Measurements from ENCODE around the gene MTUS2. TPM values are rescaled to one million over a fixed set of nuclear protein-coding genes. Genes with fewer than 3 reads are reported as not detected.

Gene MTUS2
- total and polyA plus RNA-seq, 2 donors (not counting 3 experiments of a cell fraction or from before 2014, with no cell fraction given) = not detected

DNA sequence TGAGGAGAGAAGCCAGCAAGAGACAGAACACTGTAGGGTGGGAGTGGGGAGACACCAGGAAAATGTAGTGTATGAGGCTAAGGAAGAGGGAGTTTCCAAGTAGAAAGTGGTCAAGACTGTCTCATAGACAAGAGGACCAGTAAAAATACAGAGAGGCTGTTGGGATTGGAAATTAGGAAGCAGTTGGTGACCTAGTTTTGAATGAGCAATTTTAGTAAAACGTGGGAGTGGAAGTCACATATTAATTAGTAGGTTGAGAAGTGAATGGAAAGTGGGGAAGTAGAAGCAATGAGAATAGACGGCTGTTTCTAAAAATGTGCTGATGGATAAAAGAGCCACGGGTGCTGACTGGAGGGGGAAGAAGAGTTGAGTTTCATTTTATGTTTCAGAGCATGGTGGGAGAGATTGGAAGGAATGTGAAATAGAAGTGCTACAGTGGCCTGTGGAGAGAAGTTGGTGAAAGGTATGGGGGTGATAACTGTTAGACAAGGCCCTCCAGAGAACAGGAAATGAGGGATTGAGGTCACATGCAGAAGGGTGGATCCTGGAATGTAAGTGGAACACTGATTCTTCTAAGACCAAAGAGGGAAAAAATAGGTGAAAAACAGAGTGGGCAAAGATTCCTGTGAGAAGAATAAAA, 247.3 kb downstream of the MTUS2 start:
- intact Hi-C loops (cut with micrococcal nuclease) = no loop called here
- H3K27ac ChIP-seq (ENCODE audit: insufficient read depth, low read depth, low read length) = no peak overlapping the region
- H3K4me3 ChIP-seq (replicated peaks in 1 of 3; ENCODE audit: insufficient read depth in 1 of 3, low read depth in 1 of 3, low read length in 3 of 3) = no peak overlapping the region
- ChIA-PET POLR2A (no interaction called here), CTCF (no interaction called here)
- BruUV-seq (replicated peaks) = no TSS peak
- DNase-seq (ENCODE audit: low read depth, low spot score) (no peak), FAIRE-seq (no peak)
- no peak overlapping the region for H2AFZ ChIP-seq (ENCODE audit: low read depth, low read length)
- no peaks in the 10 kb centered on the region for H3K27me3 ChIP-seq (ENCODE audit: control insufficient read depth in 2 of 2, insufficient read depth in 2 of 2, low read length in 2 of 2)
- no peaks in the 10 kb centered on the region for H3K79me2 ChIP-seq (ENCODE audit: control insufficient read depth, insufficient read depth, low read length)
- H3K4me2 ChIP-seq (ENCODE audit: insufficient read depth, low read length) = no peak overlapping the region
- dilution Hi-C loops (cut with MboI; ENCODE audit: extremely low pct_ligation_motif_present, low sequenced_read_pairs) = no loop called here
- no peaks in the 10 kb centered on the region for H3K4me1 ChIP-seq (ENCODE audit: control insufficient read depth, extremely low read depth, insufficient read depth, low read length)
- no peaks in the 10 kb centered on the region for H4K20me1 ChIP-seq (replicated peaks; ENCODE audit: control insufficient read depth, extremely low read depth, insufficient read depth, low read length)
- no peak overlapping the region for H3K9ac ChIP-seq (replicated peaks; ENCODE audit: extremely low read depth, insufficient read depth, low read length)
- no peaks in the 10 kb centered on the region for H3K9me3 ChIP-seq (replicated peaks; ENCODE audit: control insufficient read depth, insufficient read depth, low read length)
- H3K9me1 ChIP-seq (replicated peaks; ENCODE audit: control insufficient read depth, extremely low read depth, insufficient read depth, low read length) = no peaks in the 10 kb centered on the region
- TF ChIP-seq EZH2 (IDR thresholded peaks at IDR 0.05; ENCODE audit: borderline replicate concordance, low read depth, low read length, severe bottlenecking) = no peak
- TF ChIP-seq JUN (IDR thresholded peaks at IDR 0.05; ENCODE audit: borderline replicate concordance, insufficient read depth, insufficient read length, low read depth) = no peak
- TF ChIP-seq, protein P1, sequence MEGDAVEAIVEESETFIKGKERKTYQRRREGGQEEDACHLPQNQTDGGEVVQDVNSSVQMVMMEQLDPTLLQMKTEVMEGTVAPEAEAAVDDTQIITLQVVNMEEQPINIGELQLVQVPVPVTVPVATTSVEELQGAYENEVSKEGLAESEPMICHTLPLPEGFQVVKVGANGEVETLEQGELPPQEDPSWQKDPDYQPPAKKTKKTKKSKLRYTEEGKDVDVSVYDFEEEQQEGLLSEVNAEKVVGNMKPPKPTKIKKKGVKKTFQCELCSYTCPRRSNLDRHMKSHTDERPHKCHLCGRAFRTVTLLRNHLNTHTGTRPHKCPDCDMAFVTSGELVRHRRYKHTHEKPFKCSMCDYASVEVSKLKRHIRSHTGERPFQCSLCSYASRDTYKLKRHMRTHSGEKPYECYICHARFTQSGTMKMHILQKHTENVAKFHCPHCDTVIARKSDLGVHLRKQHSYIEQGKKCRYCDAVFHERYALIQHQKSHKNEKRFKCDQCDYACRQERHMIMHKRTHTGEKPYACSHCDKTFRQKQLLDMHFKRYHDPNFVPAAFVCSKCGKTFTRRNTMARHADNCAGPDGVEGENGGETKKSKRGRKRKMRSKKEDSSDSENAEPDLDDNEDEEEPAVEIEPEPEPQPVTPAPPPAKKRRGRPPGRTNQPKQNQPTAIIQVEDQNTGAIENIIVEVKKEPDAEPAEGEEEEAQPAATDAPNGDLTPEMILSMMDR (IDR thresholded peaks at IDR 0.05; ENCODE audit: extremely low read depth in 1 of 2, insufficient read depth in 1 of 2, low read depth in 1 of 2, low read length in 2 of 2) = no peak
- no peak for TF ChIP-seq POLR2A (IDR thresholded peaks at IDR 0.05; ENCODE audit: low read depth, low read length)
- TF ChIP-seq, protein P2, sequence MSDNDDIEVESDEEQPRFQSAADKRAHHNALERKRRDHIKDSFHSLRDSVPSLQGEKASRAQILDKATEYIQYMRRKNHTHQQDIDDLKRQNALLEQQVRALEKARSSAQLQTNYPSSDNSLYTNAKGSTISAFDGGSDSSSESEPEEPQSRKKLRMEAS (IDR thresholded peaks at IDR 0.05; ENCODE audit: insufficient read depth, insufficient read length) = no peak
- no peak for TF ChIP-seq FOS (IDR thresholded peaks at IDR 0.05; ENCODE audit: borderline replicate concordance, insufficient read depth, low read length)
- TF ChIP-seq POLR2AphosphoS5 (IDR thresholded peaks at IDR 0.05; ENCODE audit: insufficient read depth, low read depth, low read length) = no peak
- TF ChIP-seq MYC (IDR thresholded peaks at IDR 0.05; ENCODE audit: low read depth, low read length) = no peak
- TF ChIP-seq GATA2 (IDR thresholded peaks at IDR 0.05; ENCODE audit: insufficient read depth, insufficient read length, low read depth, low read length) = no peak
- no peaks in the 10 kb centered on the region for H3K36me3 ChIP-seq (ENCODE audit: control insufficient read depth in 2 of 2, extremely low read depth in 1 of 2, insufficient read depth in 2 of 2, low read length in 2 of 2)
